Measurements from ENCODE around the gene GCSH. TPM values are rescaled to one million over a fixed set of nuclear protein-coding genes. Genes with fewer than 3 reads are reported as not detected.

GCSH gene
- total RNA-seq, 1 donor from 2014 or later = 9.6 TPM

GRCh38 chr16:81105946-81106345 is 9.8 kb upstream of the GCSH start:
- intact Hi-C loops (cut with micrococcal nuclease) = no loop called here

- intact Hi-C loops (cut with micrococcal nuclease) = no loop called here
Observed at GRCh38 chr16:81101702-81102101, 5.5 kb upstream of the GCSH start.

- intact Hi-C loops (cut with micrococcal nuclease) = no loop called here
Observed at GRCh38 chr16:81099958-81100357, 3.8 kb upstream of the GCSH start.

- intact Hi-C loops (cut with micrococcal nuclease) = no loop called here
Observed at GRCh38 chr16:81097230-81097629, 1.0 kb upstream of the GCSH start.

- intact Hi-C loops (cut with micrococcal nuclease) = loop anchor here (1.0 kb wide), 4 partner anchors 19 to 218 kb away; partner anchors contain the start of genes ATMIN, C16orf46, CENPN and GAN
Observed at GRCh38 chr16:81096715-81097208, 567 bp upstream of the GCSH start.

GRCh38 chr16:81095653-81095952 is 592 bp downstream of the GCSH start:
- intact Hi-C loops (cut with micrococcal nuclease) = no loop called here

- intact Hi-C loops (cut with micrococcal nuclease) = no loop called here
Observed at GRCh38 chr16:81094771-81095251, 1.4 kb downstream of the GCSH start.

GRCh38 chr16:81088836-81089235 is 7.4 kb downstream of the GCSH start:
- intact Hi-C loops (cut with micrococcal nuclease) = no loop called here

- intact Hi-C loops (cut with micrococcal nuclease) = no loop called here
Observed at GRCh38 chr16:81081014-81081413, 15.2 kb downstream of the GCSH start.

- intact Hi-C loops (cut with micrococcal nuclease) = no loop called here
Observed at GRCh38 chr16:81080233-81080632, 16.0 kb downstream of the GCSH start.

GRCh38 chr16:81077076-81077940 is 18.9 kb downstream of the GCSH start, which contains the start of gene C16orf46:
TSS of gene C16orf46 (minus strand) at chr16:81077238. CDS start at chr16:81063955, 13,283 bp downstream.
- intact Hi-C loops (cut with micrococcal nuclease) = loop anchor here (1.0 to 10.0 kb wide), 3 partner anchors 19 to 367 kb away; partner anchors contain the start of genes CMIP, GAN and GCSH

GRCh38 chr16:81076566-81077075 is 19.6 kb downstream of the GCSH start:
- intact Hi-C loops (cut with micrococcal nuclease) = loop anchor here (1.0 to 10.0 kb wide), 5 partner anchors 20 to 368 kb away; partner anchors contain the start of genes ATMIN, CENPN, CMIP and GAN

GRCh38 chr16:81073560-81074330 is 22.4 kb downstream of the GCSH start:
- intact Hi-C loops (cut with micrococcal nuclease) = loop anchor here (10.0 kb wide), 1 partner anchor 371 kb away; the partner anchor contains the start of gene CMIP

GRCh38 chr16:81071805-81072204 is 24.4 kb downstream of the GCSH start:
- intact Hi-C loops (cut with micrococcal nuclease) = loop anchor here (10.0 kb wide), 1 partner anchor 373 kb away; the partner anchor contains the start of gene CMIP

GRCh38 chr16:81070979-81071378 is 25.2 kb downstream of the GCSH start:
- intact Hi-C loops (cut with micrococcal nuclease) = loop anchor here (10.0 kb wide), 1 partner anchor 374 kb away; the partner anchor contains the start of gene CMIP

- intact Hi-C loops (cut with micrococcal nuclease) = no loop called here
Observed at GRCh38 chr16:81069063-81069462, 27.1 kb downstream of the GCSH start.

- intact Hi-C loops (cut with micrococcal nuclease) = no loop called here
Observed at GRCh38 chr16:81067166-81067565, 29.0 kb downstream of the GCSH start.

- intact Hi-C loops (cut with micrococcal nuclease) = no loop called here
Observed at GRCh38 chr16:81066681-81067080, 29.5 kb downstream of the GCSH start.

- intact Hi-C loops (cut with micrococcal nuclease) = no loop called here
Observed at GRCh38 chr16:81061871-81062608, 34.2 kb downstream of the GCSH start.

- intact Hi-C loops (cut with micrococcal nuclease) = no loop called here
Observed at GRCh38 chr16:81061307-81061640, 34.9 kb downstream of the GCSH start.

Measured in T-helper 2 cell treated with Interferon-gamma antibody and Interleukin-4, amounts not matched to agents 100 ng/mL and 5 ng/mL, for 36 hours (primary cell).